ENCODE measurements around the gene PCNX3. TPM values are rescaled to one million over a fixed set of nuclear protein-coding genes. Genes with fewer than 3 reads are reported as not detected.
A peak's percentile ranks its signal among the peaks of the same experiment; 100 is the strongest.

Gene PCNX3
- 34.0 TPM for total RNA-seq
- long read RNA-seq, full-length matches to known transcripts: 2 of 47 reads
- long read RNA-seq, partial matches to known transcripts: 30 of 47 reads
- long read RNA-seq, other reads (novel, unspliced or antisense): 15 of 47 reads

- Histone ChIP-seq H3K4me3 (peak within 1 kb of the TSS; percentile 93), H3K36me3 (peaks cover 39% of the 10 kb centered on the region), H3K27ac (peak within 1 kb of the TSS; percentile 95), H3K9me3 (no peaks in the 10 kb centered on the region), H3K27me3 (no peaks in the 10 kb centered on the region), H3K4me1 (peaks cover 35% of the 10 kb centered on the region)
- TF ChIP-seq CTCF (IDR thresholded peaks at IDR 0.05): no peak
- ATAC-seq (peak; percentile 86), DNase-seq (peak; percentile 100)
- intact Hi-C loops (cut with DNase I): no loop called here
Observed at GRCh38 chr11:65615229-65615949, at the start of gene PCNX3. TSS of gene PCNX3 (plus strand) at chr11:65615776. CDS start at chr11:65616312, 536 bp downstream.

- H3K27me3 ChIP-seq: no peaks in the 10 kb centered on the region
- no peaks in the 10 kb centered on the region for H3K36me3 ChIP-seq
- H3K4me1 ChIP-seq: peaks cover 51% of the 10 kb centered on the region
- no peaks in the 10 kb centered on the region for H3K9me3 ChIP-seq
- H3K4me3 ChIP-seq: peak overlapping the region; percentile 66
- intact Hi-C loops (cut with DNase I): no loop called here
- ATAC-seq: peak; percentile 4
- no peak for TF ChIP-seq CTCF (IDR thresholded peaks at IDR 0.05)
- no peak for DNase-seq
- peak overlapping the region; percentile 90 for H3K27ac ChIP-seq
Observed at GRCh38 chr11:65569164-65569972, 46.2 kb upstream of the PCNX3 start.

- H3K36me3 ChIP-seq: no peaks in the 10 kb centered on the region
- no peaks in the 10 kb centered on the region for H3K9me3 ChIP-seq
- H3K27ac ChIP-seq: peak within 1 kb of the TSS; percentile 90
- H3K4me3 ChIP-seq: peak within 1 kb of the TSS; percentile 66
- H3K4me1 ChIP-seq: peaks cover 56% of the 10 kb centered on the region
- H3K27me3 ChIP-seq: no peaks in the 10 kb centered on the region
- ATAC-seq (peak; percentile 85), DNase-seq (peak; percentile 100)
- intact Hi-C loops (cut with DNase I): no loop called here
- peak; percentile 49 for TF ChIP-seq CTCF (IDR thresholded peaks at IDR 0.05)
Observed at GRCh38 chr11:65569973-65570918, 45.3 kb upstream of the PCNX3 start, which contains the start of gene ZNRD2. TSS of gene ZNRD2 (plus strand) at chr11:65570477. CDS start at chr11:65570492, 15 bp downstream.

- peak overlapping the region; percentile 90 for H3K27ac ChIP-seq
- intact Hi-C loops (cut with DNase I): no loop called here
Observed at GRCh38 chr11:65571420-65571819, 44.2 kb upstream of the PCNX3 start.

More at GRCh38 chr11:65571420-65571819, 44.2 kb upstream of the PCNX3 start:
- peaks cover 49% of the 10 kb centered on the region for H3K4me1 ChIP-seq
- ATAC-seq: no peak
- no peak for DNase-seq
- H3K9me3 ChIP-seq: no peaks in the 10 kb centered on the region
- H3K4me3 ChIP-seq: peak overlapping the region; percentile 66
- H3K36me3 ChIP-seq: no peaks in the 10 kb centered on the region
- no peak for TF ChIP-seq CTCF (IDR thresholded peaks at IDR 0.05)
- no peaks in the 10 kb centered on the region for H3K27me3 ChIP-seq

Measured in upper lobe of right lung (tissue), 1 donor.